Lower leg skin (tissue), 3 donors: ENCODE measurements around the gene KRABD2.

Experiments
- CTCF ChIP-seq, 3 donors: fragments of 450-650 bp; IDR thresholded peaks; one replicate each; pipeline ENCODE4 v1.5.1; 2016; ENCODE audit warnings: antibody characterized with exemption in 3 of 3, mild to moderate bottlenecking in 3 of 3, moderate library complexity in 2 of 3
- POLR2A ChIP-seq, 2 donors: fragments of 450-650 bp; IDR thresholded peaks; one replicate each; pipeline ENCODE4 v1.6.1; 2016 to 2017; ENCODE audit warnings: antibody characterized with exemption in 2 of 2, mild to moderate bottlenecking in 1 of 2, moderate library complexity in 1 of 2

GRCh38 chr17:8383143-8383822 lies 6.8 kb upstream of the KRABD2 start, which contains the start of gene RPL26:
- TF ChIP-seq CTCF (IDR thresholded peaks at IDR 0.05), result peak in 1 of 3 donors; percentile 98
- TF ChIP-seq POLR2A (IDR thresholded peaks at IDR 0.05), result peak in 1 of 2 donors; percentile 61
